ENCODE measurements around the gene PRRG2.

Gene PRRG2

GRCh38 chr19:49581007-49581508, at the start of gene PRRG2:
PRRG2 (plus strand) TSS chr19:49581316; CDS start chr19:49583220, 1,904 bp downstream.
- no peak for DNase-seq (ENCODE audit: low read depth in 3 of 3, low spot score in 1 of 3)

- peak; percentile 47 to 86 (median 58) for DNase-seq (ENCODE audit: low read depth in 3 of 3, low spot score in 1 of 3)
These were observed 47.3 kb upstream of the PRRG2 start for GRCh38 chr19:49533551-49534488.

- DNase-seq (ENCODE audit: low read depth in 3 of 3, low spot score in 1 of 3) = no peak
These were observed 46.3 kb upstream of the PRRG2 start for GRCh38 chr19:49534632-49535385.

GRCh38 chr19:49536921-49537462, 44.1 kb upstream of the PRRG2 start:
- DNase-seq (ENCODE audit: low read depth in 3 of 3, low spot score in 1 of 3) = no peak

- no peak for DNase-seq (ENCODE audit: low read depth in 3 of 3, low spot score in 1 of 3)
These were observed 42.5 kb upstream of the PRRG2 start for GRCh38 chr19:49538643-49539042.

- no peak for DNase-seq (ENCODE audit: low read depth in 3 of 3, low spot score in 1 of 3)
These were observed 41.7 kb upstream of the PRRG2 start for GRCh38 chr19:49539192-49539952.

GRCh38 chr19:49541914-49542313, 39.2 kb upstream of the PRRG2 start:
- DNase-seq (ENCODE audit: low read depth in 3 of 3, low spot score in 1 of 3) = no peak

GRCh38 chr19:49542446-49542845, 38.7 kb upstream of the PRRG2 start:
- no peak for DNase-seq (ENCODE audit: low read depth in 3 of 3, low spot score in 1 of 3)

- DNase-seq (ENCODE audit: low read depth in 3 of 3, low spot score in 1 of 3) = no peak
These were observed 38.1 kb upstream of the PRRG2 start for GRCh38 chr19:49543032-49543431.

- no peak for DNase-seq (ENCODE audit: low read depth in 3 of 3, low spot score in 1 of 3)
These were observed 37.0 kb upstream of the PRRG2 start for GRCh38 chr19:49544154-49544553.

GRCh38 chr19:49546825-49547565, 34.1 kb upstream of the PRRG2 start:
- DNase-seq (ENCODE audit: low read depth in 3 of 3, low spot score in 1 of 3) = no peak

- no peak for DNase-seq (ENCODE audit: low read depth in 3 of 3, low spot score in 1 of 3)
These were observed 32.1 kb upstream of the PRRG2 start for GRCh38 chr19:49549045-49549444.

GRCh38 chr19:49551531-49551930, 29.6 kb upstream of the PRRG2 start:
- no peak for DNase-seq (ENCODE audit: low read depth in 3 of 3, low spot score in 1 of 3)

- DNase-seq (ENCODE audit: low read depth in 3 of 3, low spot score in 1 of 3) = no peak
These were observed 28.4 kb upstream of the PRRG2 start for GRCh38 chr19:49552749-49553148.

- no peak for DNase-seq (ENCODE audit: low read depth in 3 of 3, low spot score in 1 of 3)
These were observed 27.5 kb upstream of the PRRG2 start for GRCh38 chr19:49553451-49554271.

- no peak for DNase-seq (ENCODE audit: low read depth in 3 of 3, low spot score in 1 of 3)
These were observed 26.4 kb upstream of the PRRG2 start for GRCh38 chr19:49554701-49555181.

- DNase-seq (ENCODE audit: low read depth in 3 of 3, low spot score in 1 of 3) = peak in 2 of 3 donors; percentile 65 to 71
These were observed 25.3 kb upstream of the PRRG2 start for GRCh38 chr19:49555600-49556411.

Data from stimulated activated CD4-positive, alpha-beta T cell treated with anti-CD3 and anti-CD28 coated beads, TNF-alpha, amount 100 ng/mL, for 1 hour (primary cell).